ENCODE results near the gene OR51M1.
A peak's percentile ranks its signal among the peaks of the same experiment; 100 is the strongest.
"Not testable (repeated sequence)": the region's sequence is repeated elsewhere in the genome, so short reads cannot be mapped to it uniquely, and the experiment has no call there.

The OR51M1 gene, protein sequence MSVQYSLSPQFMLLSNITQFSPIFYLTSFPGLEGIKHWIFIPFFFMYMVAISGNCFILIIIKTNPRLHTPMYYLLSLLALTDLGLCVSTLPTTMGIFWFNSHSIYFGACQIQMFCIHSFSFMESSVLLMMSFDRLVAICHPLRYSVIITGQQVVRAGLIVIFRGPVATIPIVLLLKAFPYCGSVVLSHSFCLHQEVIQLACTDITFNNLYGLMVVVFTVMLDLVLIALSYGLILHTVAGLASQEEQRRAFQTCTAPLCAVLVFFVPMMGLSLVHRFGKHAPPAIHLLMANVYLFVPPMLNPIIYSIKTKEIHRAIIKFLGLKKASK

GRCh38 chr11:5383576-5383975 is at the start of gene OR51M1:
Gene OR51M1, plus strand, starts transcription at chr11:5383812. Its CDS starts 5,587 bp downstream, at chr11:5389399.
- no peak for DNase-seq (ENCODE audit: low spot score)

DNA sequence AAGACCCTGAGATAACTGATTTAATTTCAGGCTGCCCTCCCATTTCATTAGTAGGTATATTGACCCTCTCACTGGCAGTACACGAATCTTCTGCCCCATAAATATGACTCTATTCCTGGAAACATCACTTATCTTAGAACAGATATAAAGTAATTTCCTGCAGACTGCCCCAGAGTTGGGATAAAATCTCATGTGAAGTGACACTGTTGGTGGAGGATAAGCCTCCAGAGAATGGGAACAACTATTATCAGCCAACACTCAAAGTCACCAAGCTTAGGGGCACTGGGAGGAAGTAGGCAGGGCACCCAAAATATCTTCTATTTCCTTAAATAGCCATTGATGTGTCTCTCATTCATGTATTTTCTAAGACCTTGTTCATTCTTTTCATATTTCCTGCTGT is 48.4 kb upstream of the OR51M1 start:
- DNase-seq (ENCODE audit: low spot score), result no peak

DNA sequence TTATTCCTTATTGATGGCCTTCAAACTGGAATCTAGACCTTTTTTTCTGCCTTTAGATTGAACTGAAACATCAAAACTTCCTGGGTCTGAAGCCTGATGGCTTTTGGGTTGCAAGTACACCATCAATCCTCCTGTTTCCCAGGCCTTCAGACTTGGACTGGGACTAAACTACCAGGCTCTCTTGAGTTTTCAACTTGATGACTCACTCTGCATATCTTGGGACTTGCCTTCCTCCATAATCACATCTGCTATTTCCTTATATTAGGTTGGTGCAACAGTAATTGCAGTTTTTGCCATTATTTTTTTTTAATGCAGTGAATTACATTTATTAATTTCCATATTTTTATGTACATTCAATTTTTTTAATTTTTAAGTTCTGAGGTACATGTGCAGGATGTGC is 47.3 kb upstream of the OR51M1 start:
- no peak for DNase-seq (ENCODE audit: low spot score)

DNA sequence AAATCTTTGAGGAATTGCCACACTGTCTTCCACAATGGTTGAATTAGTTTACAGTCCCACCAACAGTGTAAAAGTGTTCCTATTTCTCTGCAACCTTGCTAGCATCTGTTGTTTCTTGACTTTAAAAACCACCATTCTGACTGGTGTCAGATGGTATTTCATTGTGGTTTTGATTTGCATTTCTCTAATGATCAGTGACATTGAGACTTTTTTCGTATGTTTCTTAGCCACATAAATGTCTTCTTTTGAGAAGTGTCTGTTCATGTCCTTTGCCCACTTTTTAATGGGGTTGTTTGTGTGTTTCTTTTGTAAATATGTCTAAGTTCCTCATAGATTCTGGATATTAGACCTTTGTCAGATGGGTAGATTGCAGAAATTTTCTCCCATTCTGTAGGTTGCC is 46.4 kb upstream of the OR51M1 start:
- not testable (repeated sequence) for DNase-seq (ENCODE audit: low spot score)

DNA sequence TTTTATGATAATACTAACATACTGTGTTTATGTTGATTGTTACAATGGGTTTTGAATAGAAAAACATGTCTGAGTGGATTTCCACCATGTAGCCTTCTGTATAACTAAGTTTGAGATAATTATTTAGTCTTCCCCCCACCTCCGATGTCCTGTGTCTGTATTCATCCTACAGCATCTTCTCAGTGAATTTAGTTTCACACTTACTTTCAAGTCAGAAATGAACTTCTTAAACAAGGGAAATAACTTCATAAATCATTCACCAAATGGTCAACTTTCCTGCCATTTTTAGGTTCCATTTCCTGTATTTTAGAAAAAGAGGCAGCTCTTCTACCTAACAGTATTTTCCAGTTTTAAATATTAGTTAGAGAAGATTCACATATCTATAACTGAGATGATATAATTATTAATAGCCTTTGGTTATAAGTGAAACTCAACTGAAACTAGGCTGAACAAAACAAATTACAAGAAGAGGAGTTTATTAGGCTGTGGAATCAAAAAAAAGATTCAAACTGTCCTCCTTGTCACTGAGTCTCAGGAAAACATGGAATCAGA is 43.8 kb upstream of the OR51M1 start:
- DNase-seq (ENCODE audit: low spot score), result no peak

GRCh38 chr11:5343474-5344335 is 39.9 kb upstream of the OR51M1 start, which contains the start of gene OR51B5:
Gene OR51B5, minus strand, starts transcription at chr11:5343524. Its CDS starts 0 bp downstream, at chr11:5343524.
- no peak for DNase-seq (ENCODE audit: low spot score)

GRCh38 chr11:5345831-5346230 is 37.8 kb upstream of the OR51M1 start:
- DNase-seq (ENCODE audit: low spot score), result no peak

GRCh38 chr11:5348551-5349194 is 34.9 kb upstream of the OR51M1 start:
- DNase-seq (ENCODE audit: low spot score), result no peak

DNA sequence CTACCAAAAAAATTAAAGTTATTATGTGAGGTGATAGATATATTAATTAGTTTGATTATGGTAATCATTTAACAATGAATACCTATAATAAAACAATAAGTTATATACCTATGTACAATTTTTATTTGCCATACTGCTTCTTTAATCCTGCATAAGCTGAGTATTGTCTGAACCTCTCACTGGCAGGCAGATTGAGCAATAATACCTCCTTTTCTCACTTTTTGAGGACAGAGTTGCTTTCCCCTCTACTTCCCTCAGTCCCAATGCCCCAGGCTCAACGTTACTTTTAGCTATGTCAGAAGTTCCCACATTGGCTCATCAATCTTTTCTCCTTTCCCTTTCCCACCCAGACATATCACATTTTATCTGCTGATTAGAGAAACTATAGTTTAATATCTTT is 34.1 kb upstream of the OR51M1 start:
- DNase-seq (ENCODE audit: low spot score), result no peak

DNA sequence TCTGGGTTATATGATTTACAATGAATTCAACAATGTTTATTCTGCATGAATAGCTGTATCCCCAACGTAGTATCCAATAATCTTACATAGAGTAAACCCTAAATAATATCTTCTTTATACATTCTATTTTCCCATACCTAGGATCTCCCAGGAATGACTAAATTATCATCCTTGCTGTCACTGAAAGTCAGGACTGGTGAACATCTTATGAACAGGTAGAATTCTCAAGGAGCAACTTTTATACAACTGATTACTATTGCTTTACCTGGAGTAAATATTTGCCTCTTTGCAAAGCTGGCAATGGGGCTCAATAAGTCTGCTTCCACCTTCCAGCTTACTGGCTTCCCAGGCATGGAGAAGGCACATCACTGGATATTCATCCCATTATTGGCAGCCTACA is 32.4 kb upstream of the OR51M1 start, which contains the start of gene OR51B6:
Gene OR51B6, plus strand, starts transcription at position 301 of the 400 bp plus-strand sequence. Its CDS starts 0 bp downstream, at position 301.
- no peak for DNase-seq (ENCODE audit: low spot score)

- not testable (repeated sequence) for DNase-seq (ENCODE audit: low spot score)
Observed at GRCh38 chr11:5356031-5356430, 27.6 kb upstream of the OR51M1 start.

- no peak for DNase-seq (ENCODE audit: low spot score)
Observed at GRCh38 chr11:5362017-5362625, 21.5 kb upstream of the OR51M1 start.

DNA sequence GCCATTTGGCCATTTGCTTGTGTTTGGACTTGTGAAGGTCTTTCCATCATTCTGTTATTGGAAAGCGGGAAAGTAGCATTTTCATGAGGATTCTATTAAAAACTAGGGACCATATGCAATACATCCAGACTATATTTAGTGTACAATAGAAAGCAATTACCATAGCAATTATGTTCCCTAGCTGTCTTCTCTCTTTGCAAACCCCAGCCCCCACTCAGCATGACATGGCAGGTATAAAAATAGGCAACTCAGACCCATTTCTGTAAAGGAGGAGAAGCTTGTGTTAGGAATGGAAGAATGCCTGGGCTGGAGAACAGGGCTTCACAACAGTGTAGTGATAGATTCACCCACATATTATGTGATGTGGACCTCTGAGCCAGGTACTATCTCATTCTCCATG is 19.9 kb upstream of the OR51M1 start:
- no peak for DNase-seq (ENCODE audit: low spot score)

GRCh38 chr11:5364214-5364613 is 19.4 kb upstream of the OR51M1 start:
- DNase-seq (ENCODE audit: low spot score), result no peak

DNA sequence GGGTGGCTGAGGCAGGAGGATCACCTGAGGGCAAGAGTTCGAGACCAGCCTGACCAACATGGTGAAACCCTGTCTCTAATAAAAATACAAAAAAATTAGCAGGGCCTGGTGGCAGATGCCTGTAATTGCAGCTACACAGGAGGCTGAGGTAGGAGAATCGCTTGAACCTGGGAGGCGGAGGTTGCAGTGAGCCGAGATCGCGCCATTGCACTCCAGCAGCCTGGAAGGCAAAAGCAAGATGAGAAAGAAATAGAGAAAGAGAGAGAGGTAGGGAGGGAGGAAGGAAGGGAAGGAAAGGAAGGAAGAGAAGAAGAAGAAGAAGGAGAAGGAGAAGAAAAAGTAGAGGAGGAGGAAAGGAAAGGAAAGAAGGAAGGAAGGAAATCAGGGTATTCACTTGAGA is 17.2 kb upstream of the OR51M1 start:
- not testable (repeated sequence) for DNase-seq (ENCODE audit: low spot score)

DNA sequence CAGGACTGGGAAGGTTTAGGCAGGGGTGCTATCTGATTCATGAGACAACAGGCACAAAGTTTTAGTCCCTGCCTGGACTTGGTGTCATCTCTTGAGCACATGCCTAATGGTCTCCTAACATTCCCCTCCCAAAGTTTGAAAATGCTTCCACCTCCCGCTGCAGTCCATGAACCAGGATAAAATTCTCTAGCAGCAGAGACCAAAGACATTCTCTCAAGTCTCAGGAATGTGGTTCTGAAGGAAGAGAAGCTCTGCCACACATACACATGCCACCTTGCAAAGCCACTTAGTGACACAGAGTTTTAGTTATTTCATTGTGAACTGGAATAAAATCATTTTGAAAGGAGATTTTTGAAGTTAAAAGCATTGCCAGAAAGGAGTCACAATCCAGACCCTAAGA is 16.8 kb upstream of the OR51M1 start:
- no peak for DNase-seq (ENCODE audit: low spot score)

DNA sequence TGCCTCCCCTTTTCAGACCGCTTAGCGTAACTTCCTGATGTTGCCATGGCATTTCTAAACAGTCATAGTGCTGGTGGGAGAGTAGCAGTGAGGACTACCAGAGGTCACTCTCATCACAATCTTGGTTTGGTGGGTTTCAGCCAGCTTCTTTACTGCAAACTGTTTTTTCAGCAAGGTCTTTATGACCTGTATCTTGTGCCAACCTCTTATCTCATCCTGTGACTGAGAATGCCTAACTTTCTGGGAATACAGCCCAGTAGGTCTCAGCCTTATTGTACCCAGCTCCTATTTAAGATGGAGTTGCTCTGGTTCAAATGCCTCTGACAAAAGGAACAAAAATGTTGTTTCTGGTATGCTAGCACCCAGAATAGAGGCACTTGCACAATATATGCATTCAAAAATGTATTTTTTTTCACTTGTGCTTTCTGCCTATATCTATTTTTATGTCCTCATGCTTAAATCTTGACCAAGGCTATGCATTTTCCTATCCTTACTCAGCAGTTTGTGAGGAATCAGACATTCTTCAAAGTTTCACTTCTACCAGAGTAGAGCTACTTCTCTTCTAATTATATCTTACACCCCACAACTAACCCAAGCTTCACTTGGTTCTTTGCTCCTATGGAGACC is 16.1 kb upstream of the OR51M1 start:
- DNase-seq (ENCODE audit: low spot score), result no peak

DNA sequence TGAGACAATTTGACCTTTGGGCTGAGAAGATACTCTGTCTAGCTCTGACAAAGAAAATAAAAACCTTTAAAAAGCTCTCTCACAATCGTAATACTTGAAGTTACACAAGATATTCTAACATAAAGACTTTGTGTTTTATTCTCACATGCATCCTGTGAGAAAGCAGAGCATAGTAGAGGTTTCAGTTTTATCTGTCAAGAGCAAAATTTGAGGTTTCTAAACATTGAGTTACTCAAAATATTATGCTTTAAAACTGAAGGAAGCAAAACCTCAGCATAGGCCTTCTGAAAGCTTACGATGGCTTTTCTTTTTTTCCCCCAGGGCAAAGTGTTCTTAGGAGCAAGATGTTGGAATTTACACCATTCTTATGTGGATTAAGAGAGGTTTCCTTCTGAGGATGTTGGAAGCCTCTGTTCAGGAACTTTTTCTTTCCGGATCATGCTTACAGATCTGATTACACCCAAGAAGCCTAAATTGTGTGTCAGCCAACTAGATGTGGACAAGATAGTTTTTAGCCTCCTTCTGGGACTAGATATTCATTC is 15.0 kb upstream of the OR51M1 start:
- DNase-seq (ENCODE audit: low spot score), result no peak

DNA sequence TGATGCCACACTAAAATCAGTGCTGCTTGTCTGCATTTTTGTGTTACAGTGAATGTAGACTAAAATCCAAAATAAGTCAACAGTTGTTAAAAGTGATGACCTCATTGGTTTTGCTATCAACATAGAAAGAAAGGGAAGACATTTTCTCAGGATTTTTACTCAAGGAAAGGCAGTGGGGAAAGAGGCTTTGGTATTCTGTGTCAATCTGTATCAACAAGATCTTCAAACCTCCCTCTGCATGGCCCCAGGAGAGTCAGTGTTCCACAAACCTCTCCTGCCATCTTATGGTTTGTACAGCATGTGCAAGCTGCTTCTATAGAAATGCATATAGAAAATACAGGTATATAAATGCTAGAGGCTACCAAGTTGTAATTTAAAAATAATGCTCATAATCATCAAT is 13.8 kb upstream of the OR51M1 start:
- DNase-seq (ENCODE audit: low spot score), result no peak

DNA sequence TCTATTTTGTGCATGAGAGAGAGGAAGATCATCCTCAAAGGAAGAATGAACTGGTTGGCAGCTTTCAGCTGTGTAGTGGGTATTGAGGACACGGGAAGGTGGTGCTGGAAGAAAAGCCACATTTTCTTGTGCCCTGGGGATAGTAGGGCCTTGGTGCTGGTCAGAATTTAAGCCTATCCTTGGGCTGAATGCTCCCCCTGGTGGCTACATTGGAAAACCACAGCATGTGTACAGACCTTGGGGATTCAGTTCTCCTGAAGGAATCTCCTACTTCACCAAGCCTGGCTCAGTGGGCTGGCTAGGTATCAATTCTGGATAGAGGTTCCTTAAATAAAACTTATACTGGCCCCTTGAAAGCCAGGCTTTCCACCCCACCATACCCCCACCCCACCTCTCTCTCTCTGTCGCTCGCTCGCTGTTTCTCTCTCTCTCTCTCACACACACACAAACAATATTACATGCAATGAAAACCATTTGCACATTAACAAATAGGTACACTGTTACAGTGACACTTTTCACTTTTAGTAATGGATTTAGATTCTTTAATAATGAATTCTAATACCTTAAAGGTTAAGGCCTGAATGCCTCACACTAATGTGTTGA is 2.8 kb upstream of the OR51M1 start:
- DNase-seq (ENCODE audit: low spot score), result peak; percentile 51

DNA sequence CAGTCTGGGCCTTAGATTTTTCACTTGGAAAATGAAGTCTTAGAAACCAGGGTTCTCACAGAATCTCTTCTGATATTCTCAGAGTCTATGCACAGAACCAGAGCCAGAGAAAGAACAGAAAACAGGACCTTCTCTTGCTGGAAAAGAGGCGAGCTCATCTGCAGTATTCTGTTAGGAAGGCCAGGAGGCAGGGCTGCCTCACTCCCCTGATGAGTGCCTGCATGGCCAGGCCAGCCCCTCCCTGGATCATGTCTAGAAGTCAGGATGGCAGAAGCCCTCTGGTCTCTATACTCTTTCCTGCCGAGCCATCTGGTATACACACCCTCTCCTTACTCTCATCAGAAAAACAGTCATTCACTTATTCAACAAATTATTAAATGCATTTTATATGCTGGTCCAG is 723 bp downstream of the OR51M1 start:
- no peak for DNase-seq (ENCODE audit: low spot score)

Measured in COLO829 (cell line).